Measurements from ENCODE around the gene SYNGR2. TPM values are rescaled to one million over a fixed set of nuclear protein-coding genes. Genes with fewer than 3 reads are reported as not detected.

The SYNGR2 gene
- total RNA-seq, 1 donor from 2014 or later, result 3.2 TPM

DNA sequence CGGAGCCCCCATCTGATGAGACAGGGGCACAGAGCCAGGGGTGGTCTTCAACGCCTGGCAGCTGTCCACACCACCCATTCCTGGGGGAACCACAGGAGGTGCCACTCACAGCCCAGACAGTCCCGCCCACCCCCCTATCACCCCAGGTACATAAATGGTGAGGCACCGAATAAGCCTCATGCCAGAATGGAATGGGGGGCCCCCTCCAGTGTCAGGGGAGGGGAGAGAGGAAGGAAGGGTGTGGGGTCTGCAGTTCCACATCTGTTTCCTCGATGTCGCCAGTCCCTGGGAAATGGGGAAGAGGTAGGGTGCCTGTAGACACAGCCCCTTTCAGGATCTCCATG lies 41.5 kb upstream of the SYNGR2 start:
- no peak for DNase-seq
- no peaks in the 10 kb centered on the region for H3K36me3 Mint-ChIP-seq (ENCODE audit: unreplicated experiment)
- peaks cover 4% of the 10 kb centered on the region for H3K9me3 Mint-ChIP-seq (ENCODE audit: unreplicated experiment)
- H3K27me3 Mint-ChIP-seq (ENCODE audit: unreplicated experiment), result peaks cover 15% of the 10 kb centered on the region
- TF ChIP-seq, protein P1, sequence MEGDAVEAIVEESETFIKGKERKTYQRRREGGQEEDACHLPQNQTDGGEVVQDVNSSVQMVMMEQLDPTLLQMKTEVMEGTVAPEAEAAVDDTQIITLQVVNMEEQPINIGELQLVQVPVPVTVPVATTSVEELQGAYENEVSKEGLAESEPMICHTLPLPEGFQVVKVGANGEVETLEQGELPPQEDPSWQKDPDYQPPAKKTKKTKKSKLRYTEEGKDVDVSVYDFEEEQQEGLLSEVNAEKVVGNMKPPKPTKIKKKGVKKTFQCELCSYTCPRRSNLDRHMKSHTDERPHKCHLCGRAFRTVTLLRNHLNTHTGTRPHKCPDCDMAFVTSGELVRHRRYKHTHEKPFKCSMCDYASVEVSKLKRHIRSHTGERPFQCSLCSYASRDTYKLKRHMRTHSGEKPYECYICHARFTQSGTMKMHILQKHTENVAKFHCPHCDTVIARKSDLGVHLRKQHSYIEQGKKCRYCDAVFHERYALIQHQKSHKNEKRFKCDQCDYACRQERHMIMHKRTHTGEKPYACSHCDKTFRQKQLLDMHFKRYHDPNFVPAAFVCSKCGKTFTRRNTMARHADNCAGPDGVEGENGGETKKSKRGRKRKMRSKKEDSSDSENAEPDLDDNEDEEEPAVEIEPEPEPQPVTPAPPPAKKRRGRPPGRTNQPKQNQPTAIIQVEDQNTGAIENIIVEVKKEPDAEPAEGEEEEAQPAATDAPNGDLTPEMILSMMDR (IDR thresholded peaks at IDR 0.05; ENCODE audit: partially characterized antibody, unreplicated experiment), result no peak
- no peaks in the 10 kb centered on the region for H3K4me1 Mint-ChIP-seq (ENCODE audit: low read depth, unreplicated experiment)
- no peak overlapping the region for H3K4me3 Mint-ChIP-seq (ENCODE audit: unreplicated experiment)
- H3K27ac Mint-ChIP-seq (ENCODE audit: unreplicated experiment), result no peak overlapping the region

DNA sequence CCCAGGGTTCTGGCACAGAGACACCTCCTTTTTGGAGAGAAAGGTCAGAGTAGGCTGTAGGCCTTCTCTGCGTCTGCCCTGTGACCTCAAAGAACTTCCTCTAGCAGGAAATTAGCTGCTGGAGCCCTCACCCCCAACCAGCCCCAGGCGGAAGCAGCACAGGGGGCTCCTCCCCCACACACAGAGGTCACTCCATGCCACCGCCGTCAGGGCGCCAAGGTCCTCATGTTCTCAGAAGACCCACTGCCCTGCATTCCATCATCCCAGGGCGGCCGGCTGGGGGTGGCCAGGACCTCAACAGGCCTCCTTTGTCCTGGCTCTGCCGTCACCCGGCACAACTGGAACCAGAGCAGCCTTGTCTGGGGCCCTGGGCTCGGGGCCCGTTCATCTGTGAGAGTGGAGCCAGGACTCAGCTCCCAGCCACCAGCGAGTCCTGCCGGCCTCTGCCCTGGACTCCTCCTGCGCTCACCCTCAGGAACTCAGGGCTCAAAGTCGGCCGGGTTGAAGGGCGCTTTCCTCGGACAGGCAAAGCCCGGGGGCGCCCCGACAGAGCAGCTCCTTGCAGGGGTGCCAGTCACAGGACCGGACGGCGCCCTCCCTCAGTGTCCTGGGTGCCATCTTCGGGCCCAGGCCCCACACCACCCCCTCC lies 41.0 kb upstream of the SYNGR2 start:
- peaks cover 4% of the 10 kb centered on the region for H3K9me3 Mint-ChIP-seq (ENCODE audit: unreplicated experiment)
- H3K4me1 Mint-ChIP-seq (ENCODE audit: low read depth, unreplicated experiment), result no peaks in the 10 kb centered on the region
- TF ChIP-seq, protein P1 (IDR thresholded peaks at IDR 0.05; ENCODE audit: partially characterized antibody, unreplicated experiment), result no peak
- H3K36me3 Mint-ChIP-seq (ENCODE audit: unreplicated experiment), result no peaks in the 10 kb centered on the region
- H3K4me3 Mint-ChIP-seq (ENCODE audit: unreplicated experiment), result no peak overlapping the region
- H3K27ac Mint-ChIP-seq (ENCODE audit: unreplicated experiment), result no peak overlapping the region
- no peak for DNase-seq
- peaks cover 14% of the 10 kb centered on the region for H3K27me3 Mint-ChIP-seq (ENCODE audit: unreplicated experiment)

DNA sequence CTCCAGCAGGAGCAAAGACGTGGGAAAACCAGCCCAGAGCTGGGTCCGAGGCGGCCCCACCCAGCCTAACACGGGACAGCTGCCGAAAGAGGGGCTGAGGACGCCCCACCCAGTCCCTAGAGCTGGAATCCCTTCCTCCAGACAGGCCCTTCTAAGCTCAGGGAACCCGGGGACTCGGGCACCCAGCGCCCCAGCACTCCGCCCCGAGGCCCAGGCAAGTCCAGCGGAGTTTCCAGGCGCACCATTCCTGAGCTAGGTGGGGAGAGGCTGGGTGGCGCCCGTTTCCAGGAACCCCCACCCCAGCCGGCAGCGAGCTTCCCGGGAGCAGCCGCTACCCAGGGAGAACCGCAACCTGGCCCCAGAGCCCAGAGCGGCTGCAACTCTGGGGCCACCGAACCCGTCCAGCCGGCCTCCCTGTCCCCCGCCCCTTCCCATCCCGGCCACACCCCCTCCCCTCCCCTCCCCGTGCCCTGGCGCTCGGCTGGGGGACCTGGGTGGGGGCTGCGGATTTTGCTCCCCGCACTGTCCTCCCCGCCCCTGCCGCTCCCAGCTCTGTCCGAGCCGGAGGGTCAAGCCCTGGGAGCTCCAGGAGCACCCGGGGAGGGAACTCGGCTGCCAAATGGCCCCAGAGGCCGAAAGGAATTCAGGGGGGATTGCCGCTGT lies 40.4 kb upstream of the SYNGR2 start:
- H3K27ac Mint-ChIP-seq (ENCODE audit: unreplicated experiment), result no peak overlapping the region

DNA sequence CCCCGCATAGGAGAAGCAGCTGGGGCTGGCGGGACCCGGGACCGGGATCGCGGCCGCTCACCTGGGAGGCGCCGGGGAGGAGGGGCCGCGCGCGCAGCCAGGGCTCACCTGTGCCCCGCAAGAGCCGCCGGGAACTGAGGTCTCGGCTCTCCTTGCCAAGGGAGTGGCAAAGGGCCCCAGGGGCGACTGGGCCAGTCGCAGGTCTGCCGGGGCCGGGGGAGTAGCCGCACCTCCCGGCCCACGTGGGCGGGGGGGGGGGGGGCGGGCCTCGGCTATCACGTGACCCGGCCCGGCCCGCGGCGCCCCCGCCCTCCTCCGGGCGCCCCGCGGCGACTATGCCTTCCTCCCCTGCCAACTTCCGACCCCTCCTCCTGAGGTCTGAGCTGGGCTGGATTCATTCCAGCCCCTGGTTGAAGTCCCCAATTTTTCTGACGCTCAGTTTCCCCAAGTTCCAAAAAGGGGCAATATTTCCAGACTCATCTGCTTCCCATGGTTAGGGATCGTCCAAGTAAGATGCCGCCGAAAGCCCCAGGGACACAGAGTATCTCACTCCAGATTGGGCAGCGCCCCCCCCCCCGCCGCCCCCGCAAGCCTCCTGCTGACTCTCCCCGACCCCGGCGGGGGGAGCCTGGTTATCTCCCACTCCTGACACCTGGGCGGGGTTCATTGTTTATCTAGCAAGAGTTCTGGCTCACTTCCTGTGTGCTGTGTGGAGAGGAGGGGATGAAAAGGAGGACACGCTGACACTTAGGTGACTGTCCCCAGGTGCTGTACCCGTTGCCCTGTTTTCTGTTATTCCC lies 39.6 kb upstream of the SYNGR2 start, which contains the start of gene TMC6:
Gene TMC6, minus strand, starts transcription at position 205 of the 800 bp plus-strand sequence. CDS start 1,923 bp downstream, outside the sequence.
- no peak within 1 kb of the TSS for H3K27ac Mint-ChIP-seq (ENCODE audit: unreplicated experiment)
- peaks cover 2% of the 10 kb centered on the region for H3K9me3 Mint-ChIP-seq (ENCODE audit: unreplicated experiment)
- peak within 1 kb of the TSS; percentile 89 for H3K4me3 Mint-ChIP-seq (ENCODE audit: unreplicated experiment)
- H3K36me3 Mint-ChIP-seq (ENCODE audit: unreplicated experiment), result peaks cover under 1% of the 10 kb centered on the region
- no peaks in the 10 kb centered on the region for H3K4me1 Mint-ChIP-seq (ENCODE audit: low read depth, unreplicated experiment)
- TF ChIP-seq, protein P1 (IDR thresholded peaks at IDR 0.05; ENCODE audit: partially characterized antibody, unreplicated experiment), result no peak
- DNase-seq, result no peak
- peaks cover 14% of the 10 kb centered on the region for H3K27me3 Mint-ChIP-seq (ENCODE audit: unreplicated experiment)

More for the DNA sequence above, 40.4 kb upstream of the SYNGR2 start:
- Mint-ChIP-seq H3K27me3 (ENCODE audit: unreplicated experiment) (peaks cover 14% of the 10 kb centered on the region), H3K4me1 (ENCODE audit: low read depth, unreplicated experiment) (no peaks in the 10 kb centered on the region), H3K36me3 (ENCODE audit: unreplicated experiment) (no peaks in the 10 kb centered on the region), H3K9me3 (ENCODE audit: unreplicated experiment) (peaks cover 4% of the 10 kb centered on the region), H3K4me3 (ENCODE audit: unreplicated experiment) (no peak overlapping the region)
- TF ChIP-seq, protein P1 (IDR thresholded peaks at IDR 0.05; ENCODE audit: partially characterized antibody, unreplicated experiment), result no peak
- no peak for DNase-seq

All from glutamatergic neuron (in vitro differentiated cells).